Subcutaneous abdominal adipose tissue (tissue), 5 donors: ENCODE measurements around the gene ZNF439.
"Not testable (repeated sequence)": the region's sequence is repeated elsewhere in the genome, so short reads cannot be mapped to it uniquely, and the experiment has no call there.

ENCODE experiments used
- H3K27ac ChIP-seq: one replicate; pipeline ENCODE4 v1.7.0; 2013; ENCODE audit warnings: low read depth, mild to moderate bottlenecking, inconsistent platforms, low read length, moderate library complexity
- H3K27me3 ChIP-seq, 5 donors: one replicate each; pipeline ENCODE4 v1.7.0; 2013; ENCODE audit warnings: low read length in 5 of 5, inconsistent platforms in 1 of 5; ENCODE audit not compliant: control insufficient read depth in 5 of 5, insufficient read depth in 4 of 5
- H3K36me3 ChIP-seq, 5 donors: one replicate each; pipeline ENCODE4 v1.7.0; 2013; ENCODE audit warnings: low read length in 5 of 5; ENCODE audit not compliant: control insufficient read depth in 5 of 5, insufficient read depth in 5 of 5
- H3K4me1 ChIP-seq, 5 donors: one replicate each; pipeline ENCODE4 v1.7.0; 2013; ENCODE audit warnings: low read length in 5 of 5, mild to moderate bottlenecking in 3 of 5, moderate library complexity in 1 of 5; ENCODE audit not compliant: control insufficient read depth in 5 of 5, insufficient read depth in 5 of 5
- H3K4me3 ChIP-seq, 5 donors: one replicate each; pipeline ENCODE4 v1.7.0; 2013; ENCODE audit warnings: low read length in 5 of 5, low read depth in 1 of 5
- H3K9ac ChIP-seq, 5 donors: one replicate each; pipeline ENCODE4 v1.7.0; 2013; ENCODE audit warnings: low read length in 5 of 5, mild to moderate bottlenecking in 4 of 5, moderate library complexity in 3 of 5
- H3K9me3 ChIP-seq, 5 donors: one replicate each; pipeline ENCODE4 v1.7.0; 2013; ENCODE audit warnings: low read length in 5 of 5; ENCODE audit not compliant: control insufficient read depth in 5 of 5
- donor health status: healthy.
- donor health status: healthy.
- donor health status: healthy.
- donor health status: healthy.
- donor health status: healthy.

The ZNF439 gene

DNA sequence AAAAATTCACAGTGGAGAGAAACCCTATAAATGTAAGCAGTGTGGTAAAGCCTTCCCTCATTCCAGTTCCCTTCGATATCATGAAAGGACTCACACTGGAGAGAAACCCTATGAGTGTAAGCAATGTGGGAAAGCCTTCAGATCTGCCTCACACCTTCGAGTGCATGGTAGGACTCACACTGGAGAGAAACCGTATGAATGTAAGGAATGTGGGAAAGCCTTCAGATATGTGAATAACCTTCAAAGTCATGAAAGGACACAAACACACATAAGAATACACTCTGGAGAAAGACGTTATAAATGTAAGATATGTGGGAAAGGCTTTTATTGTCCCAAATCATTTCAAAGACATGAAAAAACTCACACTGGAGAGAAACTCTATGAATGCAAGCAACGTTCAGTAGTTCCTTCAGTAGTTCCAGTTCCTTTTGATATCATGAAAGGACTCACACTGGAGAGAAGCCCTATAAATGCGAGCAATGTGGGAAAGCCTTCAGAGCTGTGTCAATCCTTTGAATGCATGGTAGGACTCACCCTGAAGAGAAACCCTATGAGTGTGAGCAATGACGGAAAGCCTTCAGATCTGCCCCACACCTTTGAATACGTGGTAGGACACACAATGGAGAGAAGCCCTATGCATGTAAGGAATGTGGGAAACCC, 16.1 kb upstream of the ZNF439 start:
- Histone ChIP-seq H3K9ac (no peak overlapping the region), H3K9me3 (peaks cover 17 to 59% (median 30%) of the 10 kb centered on the region in 5 donors), H3K4me1 (peaks cover 0 to 6% (median 0%) of the 10 kb centered on the region in 5 donors), H3K36me3 (peaks cover 21 to 40% (median 34%) of the 10 kb centered on the region in 5 donors), H3K27ac (no peak overlapping the region), H3K4me3 (peak overlapping the region; percentile 19 to 56 (median 41)), H3K27me3 (peaks cover 0 to 2% (median 0%) of the 10 kb centered on the region in 5 donors)

DNA sequence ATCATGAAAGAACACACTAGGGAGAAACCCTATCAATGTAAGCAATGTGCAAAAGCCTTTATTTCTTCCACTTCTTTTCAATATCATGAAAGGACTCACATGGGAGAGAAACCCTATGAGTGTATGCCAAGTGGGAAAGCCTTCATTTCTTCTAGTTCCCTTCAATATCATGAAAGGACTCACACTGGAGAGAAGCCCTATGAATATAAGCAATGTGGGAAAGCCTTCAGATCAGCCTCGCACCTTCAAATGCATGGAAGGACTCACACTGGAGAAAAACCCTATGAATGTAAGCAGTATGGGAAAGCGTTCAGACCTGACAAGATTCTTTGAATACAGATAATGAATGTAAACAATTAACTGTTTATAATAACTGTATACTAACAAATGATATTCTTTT, 15.0 kb upstream of the ZNF439 start:
- H3K27me3 ChIP-seq: peaks cover 0 to 2% (median 0%) of the 10 kb centered on the region in 5 donors
- no peak overlapping the region for H3K27ac ChIP-seq
- H3K9ac ChIP-seq: no peak overlapping the region
- H3K4me3 ChIP-seq: peak overlapping the region; percentile 26 to 56 (median 40)
- peaks cover 21 to 40% (median 34%) of the 10 kb centered on the region in 5 donors for H3K36me3 ChIP-seq
- peaks cover 0 to 6% (median 0%) of the 10 kb centered on the region in 5 donors for H3K4me1 ChIP-seq
- H3K9me3 ChIP-seq: peaks cover 17 to 59% (median 30%) of the 10 kb centered on the region in 5 donors

DNA sequence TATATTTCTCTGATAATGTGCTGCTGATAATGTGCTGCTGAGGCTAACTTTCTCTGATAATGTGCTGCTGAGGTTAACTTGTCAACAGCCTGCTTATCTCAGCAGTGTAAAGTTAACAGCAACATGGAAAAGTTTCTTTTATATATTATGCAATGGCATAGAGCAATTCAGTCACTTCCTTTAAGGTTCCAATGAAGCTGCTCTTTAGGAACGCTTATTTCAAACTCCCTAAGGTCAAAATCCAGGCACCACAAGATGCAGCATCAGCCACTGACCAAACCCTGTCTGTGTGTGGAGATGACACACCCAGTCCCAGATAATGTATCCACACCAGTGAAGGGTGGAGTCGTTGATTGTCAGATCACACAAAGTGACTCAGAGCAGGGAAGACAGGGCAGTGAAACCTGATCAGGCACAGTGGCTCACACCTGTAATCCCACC, 12.9 kb upstream of the ZNF439 start:
- H3K27ac ChIP-seq, H3K9ac ChIP-seq, H3K4me1 ChIP-seq, H3K27me3 ChIP-seq, H3K4me3 ChIP-seq: not testable (repeated sequence)
- peaks cover 17 to 49% (median 28%) of the 10 kb centered on the region in 5 donors for H3K9me3 ChIP-seq
- peaks cover 21 to 30% (median 28%) of the 10 kb centered on the region in 5 donors for H3K36me3 ChIP-seq

DNA sequence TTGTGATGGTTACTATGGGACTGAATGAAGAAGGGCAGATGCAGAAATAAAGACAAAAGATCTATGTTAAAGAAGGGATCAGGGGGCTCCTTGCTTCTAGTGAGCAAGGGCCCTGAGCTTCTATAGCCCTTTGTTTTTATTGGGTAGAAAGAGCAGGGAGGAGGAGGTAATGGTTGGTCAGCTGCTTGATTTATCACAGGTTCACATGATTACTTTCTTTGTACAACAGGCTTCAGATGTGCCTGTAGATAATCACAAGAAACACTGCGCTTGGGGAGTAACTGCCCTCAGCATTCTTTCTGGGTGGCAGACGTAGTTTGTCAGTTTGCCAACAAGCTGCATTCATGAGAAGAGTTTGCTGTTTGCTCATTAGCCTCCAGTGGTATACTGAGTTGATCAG, 4.8 kb upstream of the ZNF439 start:
- H3K4me1 ChIP-seq: peaks cover 0 to 8% (median 7%) of the 10 kb centered on the region in 5 donors
- H3K36me3 ChIP-seq: no peaks in the 10 kb centered on the region
- no peak overlapping the region for H3K27ac ChIP-seq
- H3K9ac ChIP-seq: no peak overlapping the region
- no peak overlapping the region for H3K4me3 ChIP-seq
- peaks cover 0 to 3% (median 0%) of the 10 kb centered on the region in 5 donors for H3K9me3 ChIP-seq
- peaks cover 0 to 2% (median 0%) of the 10 kb centered on the region in 5 donors for H3K27me3 ChIP-seq

DNA sequence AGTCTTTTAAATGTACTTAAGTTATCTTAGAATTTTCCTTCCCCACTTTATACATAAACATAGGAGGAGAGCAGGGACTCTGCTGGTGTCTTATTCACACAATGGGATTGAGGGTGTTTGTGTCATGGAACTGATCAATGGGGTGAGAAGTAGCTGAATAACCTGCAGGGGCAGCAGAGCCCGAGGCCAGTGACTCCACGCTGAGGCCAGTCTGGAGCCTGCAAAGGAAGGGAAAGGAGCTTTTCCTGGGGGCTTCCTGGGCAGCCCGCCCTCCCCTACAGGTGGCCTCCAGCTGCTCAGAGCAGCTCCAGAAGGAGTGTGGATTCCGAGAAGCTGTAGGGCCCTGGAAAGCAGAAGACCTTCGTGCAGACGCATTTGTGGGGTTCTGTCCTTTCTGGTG, 911 bp upstream of the ZNF439 start:
- not testable (repeated sequence) for H3K9me3 ChIP-seq, H3K4me3 ChIP-seq, H3K27me3 ChIP-seq, H3K36me3 ChIP-seq, H3K9ac ChIP-seq, H3K27ac ChIP-seq
- peaks cover 0 to 19% (median 14%) of the 10 kb centered on the region in 5 donors for H3K4me1 ChIP-seq

DNA sequence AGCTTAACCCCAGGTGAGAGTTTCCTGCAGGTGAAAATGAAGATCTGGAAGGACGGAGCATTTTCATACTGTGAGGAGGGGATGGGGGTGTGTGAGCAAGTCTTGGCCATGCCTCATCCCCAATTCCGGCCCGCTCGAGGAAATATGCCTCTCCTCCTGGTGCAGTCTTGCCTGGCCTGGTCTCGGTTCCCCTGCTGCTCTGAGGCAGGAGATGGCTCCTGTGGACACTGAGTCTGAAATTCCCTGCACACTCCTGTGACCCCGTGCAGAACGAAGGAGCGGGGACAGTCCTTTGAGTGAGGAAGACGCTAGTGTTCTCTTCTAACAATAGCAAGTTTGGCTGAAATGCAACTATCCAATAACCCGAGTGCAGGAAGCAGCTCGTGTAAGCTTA, 329 bp upstream of the ZNF439 start:
- H3K9me3 ChIP-seq: no peaks in the 10 kb centered on the region
- H3K27ac ChIP-seq: no peak overlapping the region
- H3K9ac ChIP-seq: peak overlapping the region in 1 of 5 donors; percentile 59
- peaks cover 0 to 19% (median 14%) of the 10 kb centered on the region in 5 donors for H3K4me1 ChIP-seq
- peaks cover 0 to 3% (median 0%) of the 10 kb centered on the region in 5 donors for H3K27me3 ChIP-seq
- peak overlapping the region; percentile 55 to 74 (median 66) for H3K4me3 ChIP-seq
- H3K36me3 ChIP-seq: no peaks in the 10 kb centered on the region

DNA sequence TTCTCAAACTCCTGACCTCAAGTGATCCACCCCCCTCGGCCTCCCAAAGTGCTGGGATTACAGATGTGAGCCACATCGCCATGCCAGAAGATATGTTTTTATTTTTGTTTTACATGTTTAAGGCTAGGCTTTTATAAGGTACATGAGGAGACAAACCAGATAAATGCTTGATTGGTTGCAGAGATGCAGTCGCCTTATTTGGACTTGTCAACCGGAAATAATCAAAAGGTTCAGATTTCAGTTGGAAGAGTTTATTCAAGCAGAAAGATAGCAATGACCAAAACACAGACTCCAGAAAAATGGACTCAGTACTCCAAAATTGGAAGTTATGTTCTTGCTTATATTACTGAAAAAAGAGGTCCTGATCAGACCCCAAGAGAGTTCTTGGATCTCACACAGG, 1.8 kb downstream of the ZNF439 start:
- not testable (repeated sequence) for H3K27ac ChIP-seq, H3K36me3 ChIP-seq, H3K4me3 ChIP-seq

DNA sequence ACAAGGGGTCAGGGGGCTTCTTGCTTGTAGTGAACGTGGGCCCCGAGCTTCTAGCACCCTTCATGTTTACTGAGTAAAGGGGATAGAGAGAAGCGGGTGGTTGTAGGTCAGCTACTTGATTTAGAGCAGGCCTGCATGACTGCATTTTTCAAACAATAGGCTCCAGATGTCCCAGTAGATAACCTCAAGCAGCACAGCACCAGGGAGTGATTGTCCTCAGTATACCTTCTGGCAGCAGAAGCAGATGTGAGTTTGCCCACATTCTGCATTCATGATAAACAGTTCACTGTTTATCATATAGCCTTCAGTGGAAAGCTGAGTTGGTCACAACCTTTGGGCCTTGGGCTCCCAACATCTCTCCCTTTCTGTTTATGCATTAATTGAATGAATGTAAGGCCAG, 4.8 kb downstream of the ZNF439 start:
- peaks cover 0 to 15% (median 11%) of the 10 kb centered on the region in 5 donors for H3K4me1 ChIP-seq
- H3K9me3 ChIP-seq: no peaks in the 10 kb centered on the region
- no peak overlapping the region for H3K27ac ChIP-seq
- H3K9ac ChIP-seq: no peak overlapping the region
- no peaks in the 10 kb centered on the region for H3K36me3 ChIP-seq
- no peak overlapping the region for H3K4me3 ChIP-seq
- H3K27me3 ChIP-seq: peaks cover 0 to 3% (median 0%) of the 10 kb centered on the region in 5 donors

More for the DNA sequence above, 1.8 kb downstream of the ZNF439 start:
- H3K9ac ChIP-seq, H3K9me3 ChIP-seq, H3K27me3 ChIP-seq: not testable (repeated sequence)
- H3K4me1 ChIP-seq: peaks cover 0 to 19% (median 14%) of the 10 kb centered on the region in 5 donors

DNA sequence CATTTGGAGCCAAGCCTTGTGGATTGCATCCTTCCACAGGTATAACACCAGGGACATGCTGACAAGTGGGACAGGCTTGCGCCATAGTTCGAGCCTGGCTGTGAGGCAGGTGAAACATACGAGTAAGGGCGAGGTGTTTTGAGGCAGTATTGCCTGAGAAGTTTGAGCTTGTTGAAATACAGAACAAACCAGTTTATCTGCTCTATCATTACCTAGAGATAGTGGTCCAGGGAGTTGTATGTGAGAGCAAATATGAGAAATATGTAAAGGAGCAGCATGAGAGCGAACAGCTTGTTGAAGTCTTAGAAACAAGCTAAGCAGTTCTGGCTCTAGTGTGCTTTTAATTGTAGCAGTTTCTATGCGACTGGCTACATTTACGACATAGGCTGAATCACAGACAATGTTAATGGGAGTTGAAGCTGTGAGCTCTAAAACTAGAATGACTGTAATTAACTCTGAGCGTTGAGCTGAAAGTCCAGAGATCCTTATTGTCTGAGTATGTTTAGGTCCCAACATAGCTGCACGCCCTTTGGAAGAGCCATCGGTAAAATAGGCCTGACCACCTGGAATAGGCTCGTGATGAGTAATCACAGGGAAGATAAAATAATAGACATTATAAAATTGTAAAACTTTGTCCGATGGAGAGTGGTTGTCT, 8.2 kb downstream of the ZNF439 start:
- Histone ChIP-seq H3K4me3 (no peak overlapping the region), H3K36me3 (no peaks in the 10 kb centered on the region), H3K9ac (no peak overlapping the region), H3K27me3 (no peaks in the 10 kb centered on the region), H3K4me1 (no peaks in the 10 kb centered on the region), H3K27ac (no peak overlapping the region), H3K9me3 (peaks cover 0 to 7% (median 3%) of the 10 kb centered on the region in 5 donors)

DNA sequence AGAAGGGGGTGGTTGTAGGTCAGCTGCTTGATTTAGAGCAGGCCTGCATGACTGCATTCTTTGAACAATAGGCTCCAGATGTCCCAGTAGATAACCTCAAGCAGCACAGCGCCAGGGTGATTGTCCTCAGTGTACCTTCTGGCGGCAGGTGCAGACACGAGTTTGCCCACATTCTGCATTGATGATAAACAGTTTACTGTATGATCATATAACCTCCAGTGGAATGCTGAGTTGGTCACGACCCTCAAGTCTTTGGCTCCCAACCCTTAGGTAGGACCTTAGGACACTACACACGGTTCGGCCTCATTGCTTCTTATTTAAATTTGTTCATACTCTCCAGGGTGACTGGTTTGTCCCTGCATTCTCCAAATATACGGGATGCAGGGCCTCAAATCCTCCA, 12.2 kb downstream of the ZNF439 start:
- Histone ChIP-seq H3K27me3 (no peaks in the 10 kb centered on the region), H3K4me1 (no peaks in the 10 kb centered on the region), H3K36me3 (no peaks in the 10 kb centered on the region), H3K27ac (no peak overlapping the region), H3K9me3 (peaks cover 0 to 15% (median 7%) of the 10 kb centered on the region in 5 donors), H3K4me3 (no peak overlapping the region), H3K9ac (no peak overlapping the region)
